Measurements from ENCODE around the gene TMCC2. TPM values are rescaled to one million over a fixed set of nuclear protein-coding genes. Genes with fewer than 3 reads are reported as not detected.
"Not testable (repeated sequence)": the region's sequence is repeated elsewhere in the genome, so short reads cannot be mapped to it uniquely, and the experiment has no call there.

The TMCC2 gene
- total RNA-seq, 2 experiments from 2014 or later, result 2.6 to 5.3 TPM

GRCh38 chr1:205220421-205220820 is 7.3 kb upstream of the TMCC2 start:
- H3K4me1 Mint-ChIP-seq, result peaks cover 5% of the 10 kb centered on the region
- H3K27me3 Mint-ChIP-seq, result peaks cover 38% of the 10 kb centered on the region
- DNase-seq (no peak), ATAC-seq (no peak)
- no peaks in the 10 kb centered on the region for H3K36me3 Mint-ChIP-seq
- no peak overlapping the region for H3K4me3 Mint-ChIP-seq
- H3K9me3 Mint-ChIP-seq (ENCODE audit: low read depth), result no peaks in the 10 kb centered on the region
- H3K27ac Mint-ChIP-seq, result no peak overlapping the region
- CTCF ChIA-PET, result interaction anchor here (1.0 to 1.2 kb wide), 3 partner anchors 35 to 134 kb away, joined by 3 to 4 read pairs (median 3); no protein-coding TSS in a partner anchor

- H3K27me3 Mint-ChIP-seq, result peaks cover 55% of the 10 kb centered on the region
- CTCF ChIA-PET, result interaction anchor here (2.6 to 10.6 kb wide), 2 partner anchors 14 to 33 kb away, joined by 8 to 207 read pairs; partner anchors contain the start of gene DSTYK
Observed at GRCh38 chr1:205224736-205225135, 3.0 kb upstream of the TMCC2 start.

GRCh38 chr1:205225901-205226765 is 1.6 kb upstream of the TMCC2 start:
- Mint-ChIP-seq H3K4me1 (peaks cover 33% of the 10 kb centered on the region), H3K36me3 (no peaks in the 10 kb centered on the region), H3K4me3 (peak overlapping the region; percentile 75), H3K27me3 (peaks cover 55% of the 10 kb centered on the region), H3K27ac (no peak overlapping the region), H3K9me3 (ENCODE audit: low read depth) (no peaks in the 10 kb centered on the region)
- DNase-seq (no peak), ATAC-seq (no peak)
- CTCF ChIA-PET, result interaction anchor here (0.7 to 10.6 kb wide), 4 partner anchors 15 to 103 kb away, joined by 3 to 207 read pairs (median 18); partner anchors contain the start of genes DSTYK and RBBP5

More at GRCh38 chr1:205224736-205225135, 3.0 kb upstream of the TMCC2 start:
- no peaks in the 10 kb centered on the region for H3K36me3 Mint-ChIP-seq
- ATAC-seq (no peak), DNase-seq (no peak)
- H3K4me1 Mint-ChIP-seq, result peaks cover 22% of the 10 kb centered on the region
- no peak overlapping the region for H3K4me3 Mint-ChIP-seq
- H3K9me3 Mint-ChIP-seq (ENCODE audit: low read depth), result no peaks in the 10 kb centered on the region
- H3K27ac Mint-ChIP-seq, result no peak overlapping the region

- peaks cover 38% of the 10 kb centered on the region for H3K4me1 Mint-ChIP-seq
- no peak overlapping the region for H3K27ac Mint-ChIP-seq
- ATAC-seq, result no peak
- peak overlapping the region; percentile 75 for H3K4me3 Mint-ChIP-seq
- no peaks in the 10 kb centered on the region for H3K9me3 Mint-ChIP-seq (ENCODE audit: low read depth)
- CTCF ChIA-PET, result interaction anchor here (0.7 to 10.6 kb wide), 12 partner anchors 9 to 238 kb away, joined by 3 to 207 read pairs (median 6); partner anchors contain the start of genes DSTYK, NUAK2 and RBBP5
- no peaks in the 10 kb centered on the region for H3K36me3 Mint-ChIP-seq
- peaks cover 48% of the 10 kb centered on the region for H3K27me3 Mint-ChIP-seq
- no peak for DNase-seq
Observed at GRCh38 chr1:205226868-205227583, 720 bp upstream of the TMCC2 start.

- Mint-ChIP-seq H3K27me3 (peaks cover 48% of the 10 kb centered on the region), H3K4me1 (peaks cover 49% of the 10 kb centered on the region), H3K27ac (no peak overlapping the region), H3K4me3 (peak overlapping the region; percentile 91), H3K9me3 (ENCODE audit: low read depth) (no peaks in the 10 kb centered on the region), H3K36me3 (no peaks in the 10 kb centered on the region)
- CTCF ChIA-PET, result interaction anchor here (0.6 to 10.6 kb wide), 27 partner anchors 10 to 493 kb away, joined by 3 to 207 read pairs (median 5); partner anchors contain the start of genes DSTYK, NUAK2 and RBBP5
- DNase-seq (no peak), ATAC-seq (peak; percentile 31)
Observed at GRCh38 chr1:205228093-205228521, 361 bp downstream of the TMCC2 start.

- Mint-ChIP-seq H3K27me3 (peaks cover 38% of the 10 kb centered on the region), H3K9me3 (ENCODE audit: low read depth) (no peaks in the 10 kb centered on the region), H3K4me3 (peak overlapping the region; percentile 91), H3K27ac (peak overlapping the region; percentile 24), H3K36me3 (no peaks in the 10 kb centered on the region), H3K4me1 (peaks cover 52% of the 10 kb centered on the region)
- DNase-seq (peak; percentile 78), ATAC-seq (peak; percentile 48)
- CTCF ChIA-PET, result interaction anchor here (0.9 to 10.6 kb wide), 26 partner anchors 9 to 257 kb away, joined by 3 to 207 read pairs (median 6); partner anchors contain the start of genes DSTYK and RBBP5
Observed at GRCh38 chr1:205229399-205229871, 1.7 kb downstream of the TMCC2 start.

- Mint-ChIP-seq H3K9me3 (ENCODE audit: low read depth) (no peaks in the 10 kb centered on the region), H3K36me3 (no peaks in the 10 kb centered on the region), H3K27me3 (peaks cover 31% of the 10 kb centered on the region), H3K4me3 (peak overlapping the region; percentile 91), H3K4me1 (peaks cover 52% of the 10 kb centered on the region), H3K27ac (no peak overlapping the region)
- ATAC-seq, result no peak
- CTCF ChIA-PET, result interaction anchor here (0.9 to 10.6 kb wide), 20 partner anchors 9 to 258 kb away, joined by 3 to 207 read pairs (median 6); partner anchors contain the start of genes DSTYK and RBBP5
- no peak for DNase-seq
Observed at GRCh38 chr1:205229916-205230700, 2.4 kb downstream of the TMCC2 start.

- CTCF ChIA-PET, result interaction anchor here (1.2 to 10.6 kb wide), 5 partner anchors 15 to 104 kb away, joined by 3 to 207 read pairs (median 8); no protein-coding TSS in a partner anchor
- no peaks in the 10 kb centered on the region for H3K9me3 Mint-ChIP-seq (ENCODE audit: low read depth)
- no peak overlapping the region for H3K27ac Mint-ChIP-seq
- H3K27me3 Mint-ChIP-seq, result peaks cover 22% of the 10 kb centered on the region
- no peak overlapping the region for H3K4me3 Mint-ChIP-seq
- DNase-seq (no peak), ATAC-seq (no peak)
- H3K36me3 Mint-ChIP-seq, result no peaks in the 10 kb centered on the region
- peaks cover 52% of the 10 kb centered on the region for H3K4me1 Mint-ChIP-seq
Observed at GRCh38 chr1:205230982-205231381, 3.2 kb downstream of the TMCC2 start.

GRCh38 chr1:205232127-205232820 is 4.5 kb downstream of the TMCC2 start:
- Mint-ChIP-seq H3K9me3 (ENCODE audit: low read depth) (no peaks in the 10 kb centered on the region), H3K36me3 (no peaks in the 10 kb centered on the region), H3K4me3 (no peak overlapping the region), H3K27me3 (peaks cover 18% of the 10 kb centered on the region), H3K27ac (no peak overlapping the region), H3K4me1 (peaks cover 46% of the 10 kb centered on the region)
- ATAC-seq, result no peak
- DNase-seq, result no peak
- CTCF ChIA-PET, result interaction anchor here (1.4 to 10.6 kb wide), 2 partner anchors 25 to 171 kb away, joined by 4 to 207 read pairs; no protein-coding TSS in a partner anchor

- H3K36me3 Mint-ChIP-seq, result no peaks in the 10 kb centered on the region
- CTCF ChIA-PET, result interaction anchor here (0.7 to 10.6 kb wide), 3 partner anchors 24 to 172 kb away, joined by 4 to 207 read pairs (median 4); no protein-coding TSS in a partner anchor
- no peak overlapping the region for H3K4me3 Mint-ChIP-seq
- H3K27me3 Mint-ChIP-seq, result peaks cover 22% of the 10 kb centered on the region
- peaks cover 46% of the 10 kb centered on the region for H3K4me1 Mint-ChIP-seq
- no peaks in the 10 kb centered on the region for H3K9me3 Mint-ChIP-seq (ENCODE audit: low read depth)
- no peak for DNase-seq
- no peak overlapping the region for H3K27ac Mint-ChIP-seq
- no peak for ATAC-seq
Observed at GRCh38 chr1:205232945-205233397, 5.2 kb downstream of the TMCC2 start.

- not testable (repeated sequence) for H3K4me3 Mint-ChIP-seq; H3K9me3 Mint-ChIP-seq (ENCODE audit: low read depth); H3K36me3 Mint-ChIP-seq; H3K27ac Mint-ChIP-seq; ATAC-seq
- peaks cover 18% of the 10 kb centered on the region for H3K27me3 Mint-ChIP-seq
- CTCF ChIA-PET, result interaction anchor here (10.6 kb wide), 1 partner anchor 23 kb away, joined by 207 read pairs; no protein-coding TSS in a partner anchor
- H3K4me1 Mint-ChIP-seq, result peaks cover 40% of the 10 kb centered on the region
- peak; percentile 4 for DNase-seq
Observed at GRCh38 chr1:205233986-205234385, 6.2 kb downstream of the TMCC2 start.

All from activated CD8-positive, alpha-beta memory T cell treated with anti-CD3 and anti-CD28 coated beads, Interleukin-2, amount 10 ng/mL, durations not matched to agents 7 days and 5 days (primary cell).